GM19372 (cell line): ENCODE data around the gene WDR5.

Experiments
- ATAC-seq: cut with Tn5 transposase; IDR thresholded peaks from one replicate; pipeline ENCODE4 v1.9.1; 2021; ENCODE audit warnings: mild to moderate bottlenecking, low read depth, moderate library complexity; ENCODE audit not compliant: unreplicated experiment

Gene WDR5

DNA sequence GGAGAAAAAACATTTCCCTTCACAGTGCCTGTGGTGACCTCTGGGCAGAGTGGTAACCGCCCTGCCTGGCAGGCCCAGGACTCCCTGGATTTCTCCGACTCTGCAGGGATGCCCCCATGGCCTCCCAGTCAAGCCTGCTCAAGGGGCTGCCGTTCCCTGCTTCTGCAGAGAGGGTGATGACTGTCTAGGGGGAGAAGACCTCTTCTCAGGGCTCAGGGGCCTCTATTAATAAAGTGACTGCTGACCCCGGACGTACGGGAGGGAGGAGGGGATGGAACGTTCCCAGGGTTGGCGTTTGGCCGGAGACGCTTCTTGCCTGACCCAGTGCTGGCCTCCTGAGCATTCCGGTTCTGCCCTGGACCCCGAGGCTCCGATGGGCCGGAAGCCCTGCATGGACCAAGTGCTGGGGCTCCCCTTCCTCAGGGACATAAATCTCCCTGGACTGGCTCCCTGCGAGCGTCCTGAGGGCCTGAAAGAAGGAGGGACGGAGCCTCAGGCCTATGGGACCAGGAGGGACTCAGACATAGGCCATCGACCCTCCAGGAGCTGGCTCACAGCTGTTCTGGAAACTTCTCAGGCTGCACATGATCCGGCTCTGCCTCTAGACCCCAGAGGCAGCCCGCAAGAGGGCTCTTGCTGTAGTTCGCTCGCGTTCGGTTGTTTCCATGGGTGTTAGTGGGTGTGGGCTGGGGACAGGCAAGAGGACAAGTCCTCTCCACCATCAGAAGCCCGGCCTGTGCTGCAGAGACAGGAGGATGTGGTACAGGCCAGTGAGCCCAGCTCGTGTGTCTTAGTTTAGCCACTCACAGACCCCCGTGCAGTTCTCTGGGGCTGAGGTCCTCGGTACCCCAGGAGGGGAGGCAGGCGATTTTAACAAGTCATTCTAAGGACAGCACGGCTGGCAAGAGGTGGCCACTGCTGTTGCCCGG, 36.6 kb downstream of the WDR5 start:
- no peak for ATAC-seq

DNA sequence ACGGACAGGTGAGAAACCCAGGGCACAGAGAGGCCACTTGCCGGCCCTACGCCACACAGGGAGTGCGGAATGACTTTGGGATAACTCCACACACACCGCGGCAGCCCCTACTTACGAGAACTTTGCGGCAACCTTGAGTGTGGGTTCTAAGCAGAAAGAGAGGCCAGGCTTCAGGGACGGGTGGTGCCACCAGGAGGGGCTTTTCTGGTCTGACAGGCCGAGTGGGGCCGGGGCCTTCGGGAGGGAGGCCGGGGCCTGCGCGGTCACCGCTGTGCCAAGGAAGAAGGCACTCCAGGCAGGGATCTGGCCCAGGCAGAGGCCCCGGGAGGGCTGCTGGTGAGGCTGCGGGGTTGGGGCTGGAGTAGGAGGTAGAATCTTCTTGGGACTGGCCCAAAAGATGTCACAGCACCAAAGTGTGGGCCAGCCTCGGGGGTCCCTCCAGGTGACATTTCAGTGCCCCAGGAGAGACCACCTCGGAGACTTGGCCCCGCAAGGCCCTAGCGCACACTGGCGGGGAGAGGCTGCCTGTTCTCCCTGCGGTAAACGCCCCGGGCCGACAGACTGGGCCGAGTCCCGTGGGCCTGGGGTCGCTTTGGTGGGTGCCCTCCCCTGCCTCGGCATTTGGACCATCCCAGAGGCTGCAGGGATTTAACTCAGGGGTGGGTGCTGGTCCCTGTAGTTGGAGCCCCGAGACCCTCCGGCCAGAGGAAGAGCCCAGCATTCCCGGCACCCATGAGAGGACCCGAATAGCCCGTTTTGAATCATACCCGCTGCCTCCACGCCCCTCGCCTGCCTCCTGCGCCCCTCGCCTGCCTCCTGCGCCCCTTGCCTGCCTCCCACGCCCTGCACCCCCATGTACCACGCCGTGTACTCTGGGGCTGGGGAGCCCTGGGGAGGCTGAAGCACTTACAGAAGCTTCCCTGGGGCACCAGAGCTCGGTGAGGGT, 37.5 kb downstream of the WDR5 start:
- ATAC-seq: no peak

DNA sequence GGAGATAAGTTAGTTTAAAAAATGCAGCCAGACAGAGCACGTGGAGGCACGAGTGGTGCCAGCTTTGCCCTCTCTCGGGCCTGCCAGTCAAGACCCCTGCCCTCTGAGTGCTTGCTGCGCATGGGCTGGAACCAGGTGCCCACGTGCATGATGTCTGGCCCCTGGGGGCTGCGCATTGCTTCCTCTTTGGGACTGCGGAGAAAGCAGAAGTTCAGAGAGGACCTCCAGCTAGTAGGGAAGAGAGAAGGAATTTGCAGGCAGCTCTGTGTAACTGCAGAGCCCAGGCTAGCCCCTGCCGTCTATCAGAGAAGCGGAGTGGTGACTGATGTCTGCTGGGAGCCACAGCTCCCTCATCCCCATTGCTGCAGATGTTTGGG, 38.2 kb downstream of the WDR5 start:
- ATAC-seq: no peak

DNA sequence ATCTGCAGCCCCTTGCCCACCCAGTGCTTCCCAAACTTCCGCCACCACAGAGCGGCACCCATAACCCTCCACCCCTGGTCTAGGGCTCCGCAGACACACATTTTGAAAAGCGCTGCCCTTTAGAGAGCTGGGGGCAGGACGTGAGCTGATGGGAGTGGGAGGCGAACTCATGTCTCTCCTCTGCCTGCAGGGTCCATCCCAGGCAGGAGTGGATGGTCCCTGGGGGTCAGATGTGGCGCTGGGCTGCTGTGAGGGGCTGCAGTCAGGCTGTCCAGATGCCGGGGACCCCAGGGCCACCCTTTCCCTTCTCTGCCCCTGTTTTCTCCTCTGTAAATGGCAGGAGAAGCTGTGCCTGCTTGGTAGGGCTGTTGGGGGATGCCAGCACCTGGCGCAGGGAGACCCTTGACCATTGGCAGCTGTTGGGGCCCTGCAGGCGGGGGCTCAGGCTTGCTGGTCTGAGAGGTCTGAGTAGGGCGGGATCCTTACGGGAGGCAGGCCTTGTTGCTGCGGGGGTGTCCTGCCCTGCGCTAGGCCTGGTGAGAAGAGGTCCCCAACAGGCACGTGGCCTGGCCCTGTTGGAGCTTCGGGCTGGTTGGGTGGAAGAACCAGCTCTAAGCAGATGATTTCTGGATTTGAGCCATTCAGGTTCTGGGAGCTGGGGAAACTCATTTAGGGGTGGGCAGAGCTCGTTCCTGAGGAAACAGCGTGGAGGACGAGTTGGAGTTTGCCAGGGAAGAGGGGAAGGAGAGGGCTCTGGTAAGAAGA, 38.8 kb downstream of the WDR5 start:
- no peak for ATAC-seq

DNA sequence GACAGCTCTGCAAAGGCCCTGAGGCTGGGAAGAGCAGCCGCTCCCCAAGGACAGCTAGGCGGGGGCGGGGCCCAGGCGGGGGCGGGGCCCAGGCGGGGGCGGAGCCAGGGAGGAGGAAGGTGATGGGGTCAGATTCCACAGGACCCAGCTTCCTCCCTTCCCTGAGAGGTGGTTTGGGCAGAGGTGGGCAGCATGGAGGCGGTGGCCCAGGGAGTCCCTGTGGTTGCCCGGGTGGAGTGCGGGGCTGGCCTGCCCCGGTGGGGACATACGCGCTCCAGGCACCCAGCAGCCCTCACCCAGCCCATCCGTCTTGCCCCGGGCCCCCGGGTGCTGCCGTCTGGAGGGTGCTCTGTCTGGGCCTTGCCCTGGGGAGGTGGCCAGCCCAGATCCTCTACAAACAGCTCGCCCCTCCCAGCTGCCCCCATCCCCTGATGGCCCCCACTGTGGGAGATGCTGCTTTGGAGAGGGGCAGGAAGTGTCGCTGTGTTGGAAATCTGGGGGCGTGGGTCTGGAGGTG, 39.5 kb downstream of the WDR5 start:
- no peak for ATAC-seq

DNA sequence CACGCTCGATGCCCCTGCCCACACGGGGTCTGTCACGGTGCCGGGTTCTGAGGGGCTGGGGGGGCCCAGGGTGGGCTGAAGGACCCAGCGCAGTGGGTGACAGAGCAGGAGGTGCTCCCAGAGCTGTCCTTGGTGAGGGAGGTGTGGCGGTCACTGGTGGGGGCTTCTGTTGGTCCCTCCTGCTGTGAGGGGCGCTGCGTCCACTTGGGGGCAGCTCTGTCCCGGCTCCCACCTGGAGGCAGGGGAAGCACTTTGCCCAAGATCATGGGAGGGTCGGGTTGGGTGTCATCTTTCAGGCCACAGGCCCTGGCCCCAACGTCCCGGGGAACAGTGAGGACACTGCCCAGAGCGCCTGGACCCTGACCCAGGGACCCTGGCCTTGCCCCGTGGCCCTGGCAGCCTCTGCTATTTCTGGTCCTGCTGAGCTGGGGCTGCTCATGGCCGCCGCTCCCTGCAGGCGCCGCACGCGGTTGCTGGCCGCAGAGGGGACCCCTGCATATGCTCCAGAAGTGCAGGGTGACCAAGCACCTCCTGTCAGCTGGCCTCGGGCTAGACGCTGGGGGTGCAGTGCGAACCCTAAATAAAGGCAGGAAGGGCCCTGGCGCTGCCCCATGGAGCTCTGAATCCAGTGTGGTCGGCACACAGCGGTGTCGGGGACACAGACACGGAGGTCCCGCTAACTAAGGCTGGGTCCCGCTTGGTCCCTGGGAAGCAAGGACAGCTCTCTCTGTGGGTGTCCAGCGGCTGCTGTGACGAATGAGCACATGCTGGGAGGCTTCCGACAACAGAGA, 40.1 kb downstream of the WDR5 start:
- no peak for ATAC-seq

DNA sequence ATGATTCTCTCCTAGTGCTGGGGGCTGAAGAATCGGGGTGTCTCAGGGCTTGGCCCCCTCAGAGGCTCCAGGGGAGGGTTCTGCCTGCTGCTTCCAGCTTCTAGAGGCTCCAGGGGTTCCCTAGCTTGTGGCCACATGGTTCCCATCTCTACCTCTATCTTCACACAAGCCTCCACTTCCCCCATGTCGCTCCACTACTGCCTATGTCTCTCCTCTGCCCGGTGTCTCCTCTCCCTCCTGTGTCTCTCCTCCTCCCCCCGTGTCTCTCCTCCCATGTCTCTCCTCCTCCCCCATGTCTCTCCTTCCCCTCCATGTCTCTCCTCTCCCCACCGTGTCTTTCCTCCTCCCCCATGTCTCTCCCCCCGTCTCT, 40.7 kb downstream of the WDR5 start:
- ATAC-seq: no peak

DNA sequence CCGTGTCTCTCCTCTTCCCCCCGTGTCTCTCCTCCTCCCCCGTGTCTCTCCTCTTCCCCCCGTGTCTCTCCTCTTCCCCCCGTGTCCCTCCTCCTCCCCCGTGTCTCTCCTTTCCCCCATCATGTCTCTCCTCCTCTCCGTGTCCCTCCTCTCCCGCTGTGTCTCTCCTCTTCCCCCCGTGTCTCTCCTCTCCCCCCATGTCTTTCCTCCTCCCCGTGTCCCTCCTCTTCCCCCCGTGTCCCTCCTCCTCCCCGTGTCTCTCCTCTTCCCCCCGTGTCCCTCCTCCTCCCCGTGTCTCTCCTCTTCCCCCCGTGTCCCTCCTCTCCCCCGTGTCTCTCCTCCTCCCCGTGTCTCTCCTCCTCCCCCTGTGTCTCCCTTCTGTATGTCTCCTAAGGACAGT, 41.3 kb downstream of the WDR5 start:
- no peak for ATAC-seq

DNA sequence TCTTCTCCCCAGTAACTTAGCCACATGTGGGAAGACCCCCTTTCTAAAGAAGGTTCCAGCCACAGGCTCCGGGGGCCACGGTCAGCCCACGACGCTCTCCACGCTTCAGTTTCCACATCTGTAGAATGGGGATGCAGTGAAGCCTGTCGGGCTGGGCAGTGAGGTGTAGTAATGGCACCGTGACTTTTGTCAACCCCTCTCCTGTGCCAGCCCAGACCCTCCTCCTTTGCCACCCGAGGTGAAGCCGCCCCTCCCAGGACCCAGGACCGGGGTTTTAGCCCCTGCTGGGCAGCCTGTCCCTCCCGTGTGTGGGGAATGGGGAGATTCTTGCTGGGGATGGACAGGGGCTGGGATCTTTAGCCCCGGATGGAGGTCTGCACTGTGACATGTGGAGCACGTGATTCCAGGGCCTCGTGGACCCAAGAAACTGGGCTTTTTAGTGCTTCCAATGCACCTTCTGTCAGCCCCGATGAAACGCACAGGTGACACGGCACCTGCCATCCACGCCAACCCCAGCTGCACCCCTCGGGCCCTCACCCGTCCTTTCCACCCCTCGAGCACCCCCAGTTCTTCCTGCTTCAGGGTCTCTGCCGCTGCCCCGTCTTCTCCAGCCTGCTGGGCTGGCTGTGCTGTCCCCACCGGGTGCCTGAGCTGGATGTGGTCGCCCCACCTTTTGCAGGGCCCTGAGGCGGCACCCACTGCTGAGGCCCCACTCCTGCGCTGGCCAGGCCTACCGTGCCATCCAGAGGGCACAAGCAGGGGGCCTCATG, 41.9 kb downstream of the WDR5 start:
- no peak for ATAC-seq

DNA sequence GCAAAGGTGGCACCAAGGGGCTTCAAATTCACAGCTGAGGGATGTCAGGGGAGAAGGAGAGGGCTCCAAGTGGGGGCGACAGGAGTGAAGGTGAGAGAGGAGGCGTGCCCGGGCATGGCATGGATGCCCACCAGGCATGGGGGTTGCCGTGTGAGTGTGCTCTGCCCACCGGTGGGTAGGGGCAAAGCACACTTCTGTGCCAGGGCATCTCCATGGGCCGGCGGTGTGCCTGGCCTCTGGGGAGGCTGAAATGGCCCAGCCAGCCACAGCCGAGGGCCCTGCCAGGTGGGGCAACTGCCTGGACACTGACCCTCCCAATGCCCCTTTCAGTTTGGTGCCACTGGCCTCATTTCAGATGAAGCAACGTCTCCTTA, 42.5 kb downstream of the WDR5 start:
- ATAC-seq: no peak

DNA sequence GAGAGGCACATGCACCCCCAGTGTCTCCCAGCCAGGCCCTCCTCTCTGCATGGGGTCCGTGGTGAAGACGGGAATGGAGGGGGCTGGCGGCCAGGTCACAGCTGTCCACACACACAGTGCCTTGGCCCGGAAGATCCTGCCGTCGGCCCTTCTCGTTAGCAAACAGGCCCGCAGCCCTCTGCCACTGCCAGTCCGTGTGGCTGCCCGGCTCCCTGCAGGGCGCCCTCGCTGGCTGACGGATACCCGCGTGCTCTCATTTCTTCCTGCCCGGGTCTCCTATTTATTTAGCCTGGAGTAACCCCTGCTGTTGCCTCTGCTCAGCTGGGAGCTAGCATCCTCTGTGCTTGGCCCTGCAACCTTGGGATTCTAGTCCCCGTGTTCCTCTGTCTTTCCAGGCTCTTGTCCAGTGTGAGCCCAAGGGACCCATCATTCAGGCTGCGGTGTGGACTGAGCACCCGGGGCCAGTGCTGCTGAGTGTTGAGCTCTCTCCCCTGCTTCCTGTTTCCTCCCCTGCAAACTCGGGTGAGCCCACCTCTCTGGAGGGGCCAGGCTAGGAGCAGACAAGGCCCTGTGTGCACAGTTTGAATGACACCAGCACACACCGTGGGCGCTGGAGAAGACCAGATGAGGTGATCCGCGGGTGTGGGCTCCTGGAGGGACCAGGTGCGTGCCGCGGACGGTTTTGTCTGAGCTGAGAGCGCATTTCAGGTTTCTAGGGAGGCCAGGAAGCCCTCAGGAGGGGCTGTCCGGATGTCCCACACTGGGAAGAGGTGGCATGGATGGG, 43.1 kb downstream of the WDR5 start:
- no peak for ATAC-seq

DNA sequence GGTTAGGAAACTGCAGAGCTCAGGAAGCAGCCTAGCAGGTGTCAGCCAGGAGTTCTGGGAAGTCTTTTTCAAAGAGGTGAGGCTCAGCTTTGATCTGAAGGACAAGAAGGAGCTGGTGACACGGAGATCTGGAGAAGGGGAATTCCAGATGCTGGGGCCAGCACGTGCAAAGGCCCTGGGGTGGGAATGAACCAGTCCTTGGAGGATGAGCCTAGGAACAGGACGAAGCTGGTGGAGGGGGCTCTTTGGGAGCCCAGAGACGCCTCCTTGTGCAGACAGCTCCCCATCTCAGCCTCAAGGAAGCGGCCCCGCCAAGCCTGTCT, 43.7 kb downstream of the WDR5 start:
- no peak for ATAC-seq

DNA sequence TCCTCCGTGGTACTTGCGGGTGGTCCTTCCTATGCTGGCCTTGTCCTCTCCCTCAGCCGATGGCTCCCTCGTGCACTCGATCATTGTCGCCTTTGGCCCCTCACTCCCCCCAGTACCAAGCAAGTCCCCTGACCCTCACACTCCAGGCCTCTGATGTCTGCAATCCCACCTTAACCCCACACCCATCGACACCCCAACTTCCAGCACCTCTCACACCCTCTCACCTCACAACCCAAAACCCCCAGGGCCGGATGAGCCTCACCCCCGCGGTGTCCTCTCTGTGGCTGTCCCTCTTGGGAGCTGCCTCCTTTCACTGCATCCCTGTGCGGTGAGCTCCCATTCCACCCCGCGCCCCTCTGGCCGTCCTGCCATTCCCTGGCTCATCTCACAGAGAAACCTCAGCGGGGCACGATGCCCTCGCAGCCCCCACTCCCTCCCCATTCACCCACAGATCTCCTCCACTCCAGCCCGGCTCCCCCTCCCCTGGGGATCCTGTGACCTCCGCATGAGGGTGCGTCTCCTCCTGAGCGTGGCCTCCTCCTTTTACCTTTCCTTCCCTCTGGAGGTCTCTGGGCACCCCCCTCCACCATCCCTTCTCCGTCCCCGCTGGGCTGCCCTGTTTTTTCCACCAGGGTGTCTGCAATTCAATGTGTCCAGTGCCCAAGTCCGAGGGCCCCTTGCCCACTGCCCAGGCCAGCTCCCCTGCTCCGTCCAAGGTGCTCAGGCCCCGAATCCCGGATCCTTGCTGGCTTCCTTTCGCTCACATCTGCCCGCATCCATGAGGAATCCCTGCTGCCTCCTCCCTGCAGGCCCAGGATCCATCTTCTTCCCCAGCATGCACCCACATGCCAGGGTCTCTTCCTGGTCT, 44.3 kb downstream of the WDR5 start:
- no peak for ATAC-seq

DNA sequence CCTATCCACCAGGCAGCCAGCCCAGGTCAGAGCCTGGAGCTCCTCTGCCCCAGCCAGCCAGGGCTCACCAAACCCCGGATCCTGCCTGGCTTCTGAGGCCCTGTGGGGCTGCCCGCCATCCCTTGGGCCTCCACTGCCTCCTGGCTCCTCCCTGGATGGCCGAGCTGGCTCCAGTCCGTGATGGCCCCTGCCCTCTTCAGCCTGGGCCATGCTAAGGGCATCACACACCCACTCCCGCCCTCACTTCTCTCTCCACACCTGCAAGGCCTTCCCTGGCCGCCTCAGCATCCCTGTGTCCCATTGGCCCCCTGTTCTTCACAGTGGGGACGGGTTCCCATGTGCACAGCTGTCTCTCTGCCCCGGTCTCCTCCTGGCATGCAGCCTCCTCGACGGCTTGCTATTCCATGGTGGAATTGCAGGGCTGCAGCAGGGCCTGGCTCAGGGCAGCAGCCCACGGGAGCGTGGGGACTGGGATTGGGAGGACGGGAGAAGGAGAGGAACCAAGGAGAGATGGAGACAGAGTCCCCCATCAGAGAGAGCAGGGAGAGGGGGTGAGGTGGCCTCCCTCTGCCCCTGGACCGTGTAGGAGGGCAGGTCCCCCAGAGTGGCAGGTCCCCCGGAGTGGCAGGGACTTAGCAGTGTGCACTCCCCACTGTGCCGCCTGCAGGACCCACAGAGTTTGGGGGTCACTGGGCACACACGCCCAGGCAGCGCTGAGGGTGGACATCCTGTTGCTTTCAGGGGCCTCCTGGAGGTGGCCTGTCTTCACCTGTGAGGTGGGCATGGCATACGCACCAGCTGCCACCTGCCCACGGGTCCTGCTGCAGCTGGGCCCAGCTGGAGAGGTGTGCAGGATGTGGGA, 45.1 kb downstream of the WDR5 start:
- ATAC-seq: no peak

DNA sequence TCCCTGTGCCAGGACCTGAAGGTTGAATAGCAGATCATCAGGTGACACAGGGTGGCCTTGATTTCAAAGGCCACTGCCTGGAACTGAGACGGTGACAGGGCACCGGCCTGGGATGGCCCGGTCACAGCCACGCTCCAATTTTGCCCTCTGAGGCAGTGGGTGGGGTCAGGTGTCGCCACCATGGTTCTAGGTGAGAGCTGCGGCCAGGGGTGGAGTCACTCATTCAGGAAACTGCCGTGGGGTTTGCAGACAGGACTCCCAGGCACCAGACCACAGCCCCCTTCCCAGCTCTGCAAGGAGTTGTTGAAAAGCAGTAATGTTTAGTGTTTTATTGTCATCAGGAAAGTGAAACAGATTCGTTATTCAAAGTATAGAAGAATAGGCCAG, 45.8 kb downstream of the WDR5 start:
- ATAC-seq: no peak

DNA sequence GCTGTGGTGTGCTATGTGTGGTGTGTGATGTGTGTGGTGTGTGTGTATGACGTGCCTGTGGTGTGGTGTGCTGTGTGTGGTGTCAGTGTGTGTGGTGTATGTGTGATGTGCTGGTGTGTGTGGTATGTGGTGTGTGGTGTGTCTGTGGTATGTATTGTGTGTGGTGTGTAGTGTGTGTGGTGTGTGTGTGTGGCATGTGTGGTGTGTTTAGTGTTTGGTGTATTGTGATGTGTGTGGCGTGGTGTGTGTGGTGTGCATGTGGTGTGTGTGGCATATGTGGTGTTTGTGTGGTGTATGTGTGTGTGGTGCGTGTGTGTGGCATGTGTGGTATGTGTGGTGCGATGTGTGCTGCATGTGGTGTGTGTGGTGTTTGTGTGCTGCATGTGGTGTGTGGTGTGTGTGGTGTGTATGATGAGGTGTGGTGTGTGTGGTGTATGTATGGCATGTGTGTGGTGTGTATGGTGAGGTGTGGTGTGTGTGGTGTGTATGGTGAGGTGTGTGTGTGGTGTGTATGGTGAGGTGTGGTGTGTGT, 46.7 kb downstream of the WDR5 start:
- no peak for ATAC-seq
